GM19328 (cell line): ENCODE data around the gene PEX10.
"Not testable (repeated sequence)": the region's sequence is repeated elsewhere in the genome, so short reads cannot be mapped to it uniquely, and the experiment has no call there.

Experiments
- ATAC-seq: cut with Tn5 transposase; IDR thresholded peaks from one replicate; pipeline ENCODE4 v1.9.1; 2021; ENCODE audit warnings: mild to moderate bottlenecking, moderate library complexity; ENCODE audit not compliant: unreplicated experiment

PEX10 gene

GRCh38 chr1:2443277-2444137 lies 31.1 kb upstream of the PEX10 start:
- no peak for ATAC-seq

- ATAC-seq = no peak
Observed at GRCh38 chr1:2442661-2443060, 30.3 kb upstream of the PEX10 start.

- no peak for ATAC-seq
Observed at GRCh38 chr1:2441746-2442145, 29.4 kb upstream of the PEX10 start.

GRCh38 chr1:2440346-2440745 lies 28.0 kb upstream of the PEX10 start:
- ATAC-seq = not testable (repeated sequence)

GRCh38 chr1:2439369-2439768 lies 27.0 kb upstream of the PEX10 start:
- no peak for ATAC-seq

- no peak for ATAC-seq
Observed at GRCh38 chr1:2438641-2439040, 26.3 kb upstream of the PEX10 start.

GRCh38 chr1:2438038-2438437 lies 25.7 kb upstream of the PEX10 start:
- ATAC-seq = no peak

- no peak for ATAC-seq
Observed at GRCh38 chr1:2437617-2438016, 25.3 kb upstream of the PEX10 start.

- ATAC-seq = no peak
Observed at GRCh38 chr1:2436876-2437275, 24.5 kb upstream of the PEX10 start.

- ATAC-seq = no peak
Observed at GRCh38 chr1:2435746-2436355, 23.5 kb upstream of the PEX10 start.

GRCh38 chr1:2435091-2435490 lies 22.7 kb upstream of the PEX10 start:
- no peak for ATAC-seq

GRCh38 chr1:2433936-2434655 lies 21.7 kb upstream of the PEX10 start:
- ATAC-seq = no peak

- no peak for ATAC-seq
Observed at GRCh38 chr1:2433196-2433595, 20.8 kb upstream of the PEX10 start.

GRCh38 chr1:2432441-2432844 lies 20.1 kb upstream of the PEX10 start:
- ATAC-seq = no peak

- no peak for ATAC-seq
Observed at GRCh38 chr1:2431518-2431917, 19.2 kb upstream of the PEX10 start.

GRCh38 chr1:2431103-2431502 lies 18.7 kb upstream of the PEX10 start:
- no peak for ATAC-seq

- no peak for ATAC-seq
Observed at GRCh38 chr1:2430592-2430973, 18.2 kb upstream of the PEX10 start.

GRCh38 chr1:2429780-2430591 lies 17.6 kb upstream of the PEX10 start:
- ATAC-seq = no peak

GRCh38 chr1:2428490-2428889 lies 16.1 kb upstream of the PEX10 start:
- ATAC-seq = no peak

- ATAC-seq = no peak
Observed at GRCh38 chr1:2427976-2428375, 15.6 kb upstream of the PEX10 start.

GRCh38 chr1:2427051-2427450 lies 14.7 kb upstream of the PEX10 start:
- ATAC-seq = no peak
